ENCODE measurements around the gene KIAA1614. TPM values are rescaled to one million over a fixed set of nuclear protein-coding genes. Genes with fewer than 3 reads are reported as not detected.

Gene KIAA1614
- total RNA-seq, 2 experiments from 2014 or later, result 0.06 to 0.80 TPM

DNA sequence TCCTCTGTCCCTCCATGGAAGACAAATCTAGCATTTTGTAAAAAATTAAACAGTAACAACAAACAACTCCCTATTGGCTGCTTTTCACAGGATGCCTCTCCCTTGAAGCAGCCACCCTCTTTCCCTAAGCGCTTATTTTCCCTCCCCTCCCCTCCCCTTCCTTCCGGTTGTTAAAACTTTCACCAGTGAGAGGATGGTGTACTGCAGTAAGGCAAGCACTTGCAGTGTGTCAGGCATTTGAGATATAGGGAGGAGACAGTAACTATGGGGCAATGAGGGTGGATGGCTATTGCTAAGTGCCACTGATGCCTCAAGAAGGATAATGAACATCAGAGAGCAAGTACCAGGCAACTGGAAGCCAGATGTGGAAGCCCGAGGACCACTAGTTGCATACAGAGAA is 19.1 kb upstream of the KIAA1614 start:
- no peak overlapping the region for H2AFZ ChIP-seq (ENCODE audit: low read length)
- intact Hi-C loops (cut with micrococcal nuclease; ENCODE audit: unreplicated experiment), result no loop called here
- H3K4me2 ChIP-seq (ENCODE audit: low read length), result no peak overlapping the region
- no peak for DNase-seq (ENCODE audit: low spot score)
- H3K4me1 ChIP-seq (ENCODE audit: insufficient read depth, low read length, poor library complexity, severe bottlenecking), result peaks cover 8% of the 10 kb centered on the region
- no peaks in the 10 kb centered on the region for H3K36me3 ChIP-seq (ENCODE audit: insufficient read depth, low read length)
- H4K20me1 ChIP-seq (ENCODE audit: insufficient read depth, low read length), result no peaks in the 10 kb centered on the region
- POLR2A ChIA-PET, result no interaction called here
- H3K9me3 ChIP-seq (ENCODE audit: low read length), result no peaks in the 10 kb centered on the region
- no peaks in the 10 kb centered on the region for H3K79me2 ChIP-seq (ENCODE audit: insufficient read depth, low read depth, low read length)
- CTCF ChIA-PET (ENCODE audit: unreplicated experiment), result no interaction called here
- no peak overlapping the region for H3K4me3 ChIP-seq (ENCODE audit: low read depth, low read length, poor library complexity, severe bottlenecking)
- H3K27ac ChIP-seq (ENCODE audit: low read depth, low read length, poor library complexity, severe bottlenecking), result no peak overlapping the region
- no peaks in the 10 kb centered on the region for H3K9me2 ChIP-seq (ENCODE audit: insufficient read depth, low read length)
- TF ChIP-seq, protein P1, sequence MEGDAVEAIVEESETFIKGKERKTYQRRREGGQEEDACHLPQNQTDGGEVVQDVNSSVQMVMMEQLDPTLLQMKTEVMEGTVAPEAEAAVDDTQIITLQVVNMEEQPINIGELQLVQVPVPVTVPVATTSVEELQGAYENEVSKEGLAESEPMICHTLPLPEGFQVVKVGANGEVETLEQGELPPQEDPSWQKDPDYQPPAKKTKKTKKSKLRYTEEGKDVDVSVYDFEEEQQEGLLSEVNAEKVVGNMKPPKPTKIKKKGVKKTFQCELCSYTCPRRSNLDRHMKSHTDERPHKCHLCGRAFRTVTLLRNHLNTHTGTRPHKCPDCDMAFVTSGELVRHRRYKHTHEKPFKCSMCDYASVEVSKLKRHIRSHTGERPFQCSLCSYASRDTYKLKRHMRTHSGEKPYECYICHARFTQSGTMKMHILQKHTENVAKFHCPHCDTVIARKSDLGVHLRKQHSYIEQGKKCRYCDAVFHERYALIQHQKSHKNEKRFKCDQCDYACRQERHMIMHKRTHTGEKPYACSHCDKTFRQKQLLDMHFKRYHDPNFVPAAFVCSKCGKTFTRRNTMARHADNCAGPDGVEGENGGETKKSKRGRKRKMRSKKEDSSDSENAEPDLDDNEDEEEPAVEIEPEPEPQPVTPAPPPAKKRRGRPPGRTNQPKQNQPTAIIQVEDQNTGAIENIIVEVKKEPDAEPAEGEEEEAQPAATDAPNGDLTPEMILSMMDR (conservative IDR thresholded peaks at IDR 0.05; ENCODE audit: low read length), result no peak
- BruUV-seq (replicated peaks), result no TSS peak

DNA sequence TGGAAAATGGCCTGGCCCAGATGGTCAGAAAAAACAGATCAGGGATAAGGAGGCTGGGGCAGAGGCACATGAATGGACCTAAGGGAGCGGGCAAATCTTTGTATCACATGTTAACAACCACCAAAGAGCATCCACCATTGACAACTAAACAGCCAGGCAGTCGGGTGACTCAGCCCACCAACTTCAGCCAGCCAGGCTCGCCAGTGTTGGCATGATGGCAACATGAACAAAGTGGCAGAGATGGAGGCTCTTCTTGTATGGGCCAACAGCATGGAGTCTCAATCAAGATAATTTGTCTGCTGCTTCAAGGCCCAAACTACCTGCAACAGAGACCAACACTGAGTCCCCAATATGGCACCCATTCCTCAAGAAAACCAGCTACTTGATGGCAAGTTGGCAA is 16.5 kb upstream of the KIAA1614 start:
- Histone ChIP-seq H3K79me2 (ENCODE audit: insufficient read depth, low read depth, low read length) (no peaks in the 10 kb centered on the region), H3K27ac (ENCODE audit: low read depth, low read length, poor library complexity, severe bottlenecking) (no peak overlapping the region), H4K20me1 (ENCODE audit: insufficient read depth, low read length) (no peaks in the 10 kb centered on the region), H2AFZ (ENCODE audit: low read length) (no peak overlapping the region), H3K9me2 (ENCODE audit: insufficient read depth, low read length) (no peaks in the 10 kb centered on the region), H3K9me3 (ENCODE audit: low read length) (no peaks in the 10 kb centered on the region), H3K4me3 (ENCODE audit: low read depth, low read length, poor library complexity, severe bottlenecking) (no peak overlapping the region), H3K4me1 (ENCODE audit: insufficient read depth, low read length, poor library complexity, severe bottlenecking) (no peaks in the 10 kb centered on the region), H3K36me3 (ENCODE audit: insufficient read depth, low read length) (no peaks in the 10 kb centered on the region), H3K4me2 (ENCODE audit: low read length) (no peak overlapping the region)
- DNase-seq (ENCODE audit: low spot score), result no peak
- TF ChIP-seq, protein P1 (conservative IDR thresholded peaks at IDR 0.05; ENCODE audit: low read length), result no peak
- intact Hi-C loops (cut with micrococcal nuclease; ENCODE audit: unreplicated experiment), result no loop called here
- POLR2A ChIA-PET, result no interaction called here
- BruUV-seq (replicated peaks), result no TSS peak
- CTCF ChIA-PET (ENCODE audit: unreplicated experiment), result no interaction called here

DNA sequence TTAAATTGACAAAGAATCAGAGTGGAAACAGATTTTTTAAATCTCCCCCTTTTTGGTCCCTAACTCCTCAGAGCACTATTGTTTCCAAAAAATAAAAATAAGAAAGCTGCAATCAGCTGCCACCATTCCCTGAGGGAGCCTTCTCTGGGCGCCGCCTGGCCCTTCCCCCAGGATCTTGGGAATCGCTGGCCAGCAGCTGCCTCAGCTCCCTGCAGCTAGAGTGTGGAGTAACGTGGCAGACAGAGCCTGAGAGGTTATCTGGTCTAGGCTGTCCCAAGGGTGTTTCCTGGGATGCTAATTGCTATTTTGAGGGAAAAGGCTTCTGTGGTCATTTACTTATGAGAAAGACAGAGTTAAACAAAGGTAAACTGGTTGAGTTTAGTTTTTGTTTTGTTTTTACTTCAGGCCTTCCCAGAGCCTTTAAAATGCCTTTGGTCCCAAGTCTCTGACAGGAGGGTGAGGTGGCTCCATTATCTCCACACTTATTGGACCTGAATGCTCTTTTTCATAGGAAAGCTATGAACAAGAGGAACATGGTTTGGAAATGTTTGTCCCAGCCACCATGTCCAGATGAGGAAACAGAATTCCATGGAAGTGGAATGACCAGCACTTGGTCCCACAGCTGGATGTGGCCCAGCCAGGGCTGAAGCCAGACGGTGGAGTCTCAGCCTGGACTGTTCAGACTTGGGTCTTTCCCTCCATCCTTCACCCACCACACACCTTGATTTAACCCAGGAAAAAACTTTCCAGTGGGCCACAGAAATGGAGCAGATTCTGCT is 14.1 kb upstream of the KIAA1614 start:
- Histone ChIP-seq H3K9me3 (ENCODE audit: low read length) (no peaks in the 10 kb centered on the region), H2AFZ (ENCODE audit: low read length) (no peak overlapping the region), H3K4me1 (ENCODE audit: insufficient read depth, low read length, poor library complexity, severe bottlenecking) (no peaks in the 10 kb centered on the region), H4K20me1 (ENCODE audit: insufficient read depth, low read length) (no peaks in the 10 kb centered on the region), H3K4me2 (ENCODE audit: low read length) (no peak overlapping the region), H3K27ac (ENCODE audit: low read depth, low read length, poor library complexity, severe bottlenecking) (no peak overlapping the region), H3K9me2 (ENCODE audit: insufficient read depth, low read length) (no peaks in the 10 kb centered on the region), H3K79me2 (ENCODE audit: insufficient read depth, low read depth, low read length) (no peaks in the 10 kb centered on the region), H3K36me3 (ENCODE audit: insufficient read depth, low read length) (no peaks in the 10 kb centered on the region), H3K4me3 (ENCODE audit: low read depth, low read length, poor library complexity, severe bottlenecking) (no peak overlapping the region)
- POLR2A ChIA-PET, result no interaction called here
- no peak for DNase-seq (ENCODE audit: low spot score)
- intact Hi-C loops (cut with micrococcal nuclease; ENCODE audit: unreplicated experiment), result no loop called here
- TF ChIP-seq EZH2phosphoT487 (IDR thresholded peaks at IDR 0.05; ENCODE audit: borderline replicate concordance, low read depth, low read length), result no peak
- TF ChIP-seq, protein P1 (conservative IDR thresholded peaks at IDR 0.05; ENCODE audit: low read length), result no peak
- no TSS peak for BruUV-seq (replicated peaks)
- CTCF ChIA-PET (ENCODE audit: unreplicated experiment), result interaction anchor here (0.6 kb wide), 1 partner anchor 45 kb away, joined by 3 read pairs; no protein-coding TSS in a partner anchor
